SK-N-SH (cell line): ENCODE measurements around the gene PRIMPOL. TPM values are rescaled to one million over a fixed set of nuclear protein-coding genes. Genes with fewer than 3 reads are reported as not detected.

Experiments used
- CTCF ChIA-PET: fragments of 300-600, 350-600 bp; formaldehyde crosslinking; extraction: SDS; loops from one replicate; lab custom pipeline; 2021; lab: Yijun Ruan, JAX
- POLR2A ChIA-PET: fragments of 350-600 bp; sonication (Branson Sonifier 250); formaldehyde crosslinking; extraction: SDS; loops from one replicate; lab custom pipeline; 2020; ENCODE audit warnings: antibody characterized with exemption, inconsistent platforms; lab: Yijun Ruan, JAX
- DNase-seq: peaks from one replicate; pipeline ENCODE4 v3.0.0; 2012
- H2AFZ ChIP-seq: fragments of 200-600 bp; sonication (generic); 2 replicates; pipeline ENCODE4 v1.8.1; 2016; ENCODE audit warnings: antibody characterized with exemption, mild to moderate bottlenecking, low read depth
- H3F3A ChIP-seq: fragments of 200-600 bp; sonication (generic); replicated peaks from 2 replicates; pipeline ENCODE3; 2016; ENCODE audit warnings: antibody characterized with exemption, mild to moderate bottlenecking; ENCODE audit not compliant: insufficient read depth
- H3K27ac ChIP-seq, 2 experiments: fragments of 200-500 bp in 1 of 2; fragments of 200-600 bp in 1 of 2; sonication (Bioruptor generic) in 1 of 2; sonication (generic), shearing (Covaris generic) in 1 of 2; 2 replicates each; pipeline versions ENCODE4 v1.5.1 to v1.6.1; 2014 to 2016; ENCODE audit warnings: low read depth in 2 of 2, inconsistent platforms in 1 of 2, low read length in 1 of 2, mild to moderate bottlenecking in 1 of 2, mixed read lengths in 1 of 2
- H3K27me3 ChIP-seq: fragments of 200-600 bp; sonication (generic), shearing (Covaris generic); 2 replicates; pipeline ENCODE4 v1.6.1; 2016; ENCODE audit warnings: mixed run types; ENCODE audit not compliant: insufficient read depth
- H3K36me3 ChIP-seq, 2 experiments: fragments of 200-500 bp in 1 of 2; fragments of 200-600 bp in 1 of 2; sonication (Bioruptor generic) in 1 of 2; sonication (generic) in 1 of 2; replicated peaks in 1 of 2; 2 replicates each; pipeline versions ENCODE3 to v1.5.1; 2014 to 2016; ENCODE audit warnings: low read length in 1 of 2, mild to moderate bottlenecking in 1 of 2; ENCODE audit not compliant: insufficient read depth in 2 of 2, control insufficient read depth in 1 of 2
- H3K4me1 ChIP-seq, 2 experiments: fragments of 200-500 bp in 1 of 2; fragments of 200-600 bp in 1 of 2; sonication (Bioruptor generic) in 1 of 2; sonication (generic), shearing (Covaris generic) in 1 of 2; 2 replicates each; pipeline versions ENCODE4 v1.5.1 to v1.6.1; 2014 to 2016; ENCODE audit warnings: low read depth in 1 of 2, low read length in 1 of 2, mixed run types in 1 of 2; ENCODE audit not compliant: insufficient read depth in 2 of 2, control insufficient read depth in 1 of 2
- H3K4me2 ChIP-seq: fragments of 200-600 bp; sonication (generic), shearing (Covaris generic); 2 replicates; pipeline ENCODE4 v1.6.1; 2017; ENCODE audit warnings: mixed run types
- H3K4me3 ChIP-seq, 2 experiments: fragments of 200-500 bp in 1 of 2; fragments of 200-600 bp in 1 of 2; sonication (Bioruptor generic) in 1 of 2; sonication (generic), shearing (Covaris generic) in 1 of 2; 2 replicates each; pipeline versions ENCODE4 v1.5.1 to v1.8.1; 2014 to 2016; ENCODE audit warnings: low read depth in 2 of 2, inconsistent platforms in 1 of 2, low read length in 1 of 2, mild to moderate bottlenecking in 1 of 2, mixed read lengths in 1 of 2, moderate library complexity in 1 of 2
- H3K79me2 ChIP-seq: fragments of 200-600 bp; sonication (generic); 2 replicates; pipeline ENCODE4 v1.8.1; 2017; ENCODE audit warnings: mild to moderate bottlenecking; ENCODE audit not compliant: insufficient read depth
- H3K9ac ChIP-seq: fragments of 200-600 bp; sonication (generic); 2 replicates; pipeline ENCODE4 v1.6.1; 2017; ENCODE audit warnings: mixed run types
- H3K9me2 ChIP-seq: fragments of 200-600 bp; sonication (generic); 2 replicates; pipeline ENCODE4 v1.6.1; 2017; ENCODE audit warnings: mixed run types
- H3K9me3 ChIP-seq: fragments of 200-600 bp; sonication (generic); 2 replicates; pipeline ENCODE4 v1.6.1; 2017; ENCODE audit warnings: mixed run types, mild to moderate bottlenecking, moderate library complexity
- H4K20me1 ChIP-seq: fragments of 200-600 bp; sonication (generic); 2 replicates; pipeline ENCODE4 v1.6.1; 2017; ENCODE audit warnings: mild to moderate bottlenecking, mixed run types; ENCODE audit not compliant: insufficient read depth
- IRF3 ChIP-seq: fragments of 150-350 bp; IDR thresholded peaks from 2 replicates; pipeline ENCODE4 v1.6.1; 2016; ENCODE audit warnings: mild to moderate bottlenecking, low read depth, low read length
- MAX ChIP-seq: IDR thresholded peaks from 2 replicates; pipeline ENCODE4 v1.4.0; 2012; ENCODE audit warnings: low read depth
- RCOR1 ChIP-seq: fragments of 150-350 bp; IDR thresholded peaks from 2 replicates; pipeline ENCODE4 v1.6.1; 2017; ENCODE audit warnings: antibody characterized with exemption, low read length
- REST ChIP-seq: IDR thresholded peaks from 2 replicates; pipeline ENCODE4 v1.6.1; 2012; ENCODE audit warnings: mild to moderate bottlenecking, low read depth, low read length, moderate library complexity
- RXRA ChIP-seq: IDR thresholded peaks from 2 replicates; pipeline ENCODE4 v1.4.0; 2012; ENCODE audit warnings: low read depth, mild to moderate bottlenecking, borderline replicate concordance
- SIN3A ChIP-seq: IDR thresholded peaks from 2 replicates; pipeline ENCODE4 v1.6.1; 2012; ENCODE audit warnings: low read depth, mild to moderate bottlenecking, low read length, moderate library complexity, borderline replicate concordance
- TAF1 ChIP-seq: IDR thresholded peaks from 2 replicates; pipeline ENCODE4 v1.6.1; 2012; ENCODE audit warnings: low read depth, mild to moderate bottlenecking, low read length, moderate library complexity, borderline replicate concordance
- USF2 ChIP-seq: fragments of 150-350 bp; IDR thresholded peaks from 2 replicates; pipeline ENCODE4 v1.6.1; 2017; ENCODE audit warnings: antibody characterized with exemption, low read length, low read depth, borderline replicate concordance
- ZBTB33 ChIP-seq: IDR thresholded peaks from 2 replicates; pipeline ENCODE4 v1.4.0; 2012; ENCODE audit warnings: low read depth, borderline replicate concordance
- WGBS: methylation state at CpG from one replicate; pipeline ENCODE4 v1.1.6; 2017; ENCODE audit warnings: low lambda C conversion rate; 5-methylcytosine and 5-hydroxymethylcytosine counted together
- polyA plus RNA-seq, 3 experiments: library from polyadenylated mRNA; depleted of rRNA; stranded (reverse); fragments of >200 nt; gene quantifications; 2 replicates each; pipeline ENCODE4 v1.2.3, GENCODE V29; 2012

PRIMPOL gene
- polyA plus RNA-seq, 1 of the 3 experiments (the other 2 are of a cell fraction), result 8.0 TPM

GRCh38 chr4:184705692-184706091, 56.2 kb downstream of the PRIMPOL start:
- peaks cover 26 to 28% of the 10 kb centered on the region in 2 experiments for H3K36me3 ChIP-seq
- ChIA-PET POLR2A (no interaction called here), CTCF (no interaction called here)
- 98% methylated on average over 5 of the region's 5 CpGs for WGBS
- H3F3A ChIP-seq, result no peaks in the 10 kb centered on the region
- H3K4me1 ChIP-seq, result no peaks in the 10 kb centered on the region
- no peaks in the 10 kb centered on the region for H3K79me2 ChIP-seq
- H3K9ac ChIP-seq, result no peak overlapping the region
- H3K4me2 ChIP-seq, result no peak overlapping the region
- no peak overlapping the region for H3K4me3 ChIP-seq
- H3K27ac ChIP-seq, result no peak overlapping the region
- TF ChIP-seq REST (no peak), SIN3A (no peak), RXRA (no peak), RCOR1 (no peak), MAX (no peak), TAF1 (no peak), ZBTB33 (no peak), USF2 (no peak), IRF3 (no peak)
- H3K9me2 ChIP-seq, result no peaks in the 10 kb centered on the region
- DNase-seq, result no peak
- no peak overlapping the region for H2AFZ ChIP-seq
- H4K20me1 ChIP-seq, result no peaks in the 10 kb centered on the region
- H3K27me3 ChIP-seq, result no peaks in the 10 kb centered on the region
- H3K9me3 ChIP-seq, result 0 out of 2 replicates have a peak, but pooled peaks cover 4% of the 10 kb centered on the region
